ENCODE results near the gene SLC35A5. TPM values are rescaled to one million over a fixed set of nuclear protein-coding genes. Genes with fewer than 3 reads are reported as not detected.

The SLC35A5 gene
- total RNA-seq, 1 experiment from 2014 or later = 19.1 TPM

GRCh38 chr3:112604536-112604935 lies 42.7 kb downstream of the SLC35A5 start:
- H3K27ac Mint-ChIP-seq (ENCODE audit: unreplicated experiment) = no peak overlapping the region
- H3K4me3 ChIP-seq (ENCODE audit: low read depth, low read length) = no peak overlapping the region
- no peaks in the 10 kb centered on the region for H3K36me3 ChIP-seq (ENCODE audit: control insufficient read depth, insufficient read depth, low read length)
- no peak for TF ChIP-seq CTCF (IDR thresholded peaks at IDR 0.05; ENCODE audit: insufficient read depth in 1 of 2, low read depth in 1 of 2, low read length in 1 of 2, severe bottlenecking in 1 of 2, unreplicated experiment in 1 of 2)
- no peak for DNase-seq
- no peaks in the 10 kb centered on the region for H3K9me3 ChIP-seq
- H3K36me3 Mint-ChIP-seq (ENCODE audit: insufficient read depth, unreplicated experiment) = no peaks in the 10 kb centered on the region
- no TSS peak for BruUV-seq (replicated peaks)
- intact Hi-C loops (cut with micrococcal nuclease; ENCODE audit: unreplicated experiment) = no loop called here
- no peak overlapping the region for H3K4me3 Mint-ChIP-seq (ENCODE audit: unreplicated experiment)
- no peaks in the 10 kb centered on the region for H3K27me3 ChIP-seq (replicated peaks; ENCODE audit: control insufficient read depth, insufficient read depth, low read length)
- POLR2A ChIA-PET = no interaction called here
- H3K4me1 ChIP-seq = no peaks in the 10 kb centered on the region
- H3K4me1 Mint-ChIP-seq (ENCODE audit: low read depth, unreplicated experiment) = no peaks in the 10 kb centered on the region
- CTCF ChIA-PET = no interaction called here
- no peaks in the 10 kb centered on the region for H3K27me3 Mint-ChIP-seq (ENCODE audit: insufficient read depth, unreplicated experiment)
- no peaks in the 10 kb centered on the region for H3K9me3 Mint-ChIP-seq (ENCODE audit: unreplicated experiment)

DNA sequence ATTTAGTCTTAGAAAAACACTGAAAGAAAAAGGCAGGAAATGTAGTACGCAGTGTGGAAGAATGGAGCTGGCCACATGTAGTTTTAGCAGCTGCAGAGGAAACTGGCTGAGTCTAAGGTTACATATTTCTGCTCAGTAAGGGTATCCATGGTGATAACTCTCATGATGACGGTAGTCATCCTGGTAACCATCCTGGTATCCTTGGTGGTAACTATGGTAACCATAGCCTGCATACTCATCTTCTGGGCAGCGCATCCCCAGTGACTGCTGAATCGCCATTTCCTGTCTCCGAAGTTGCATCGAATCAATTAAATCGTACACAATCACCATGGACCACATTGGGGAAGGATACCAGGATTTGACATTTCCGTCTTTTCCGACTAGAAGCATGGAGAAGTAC lies 43.4 kb downstream of the SLC35A5 start:
- H3K4me3 ChIP-seq (ENCODE audit: low read depth, low read length) = no peak overlapping the region
- no peaks in the 10 kb centered on the region for H3K36me3 ChIP-seq (ENCODE audit: control insufficient read depth, insufficient read depth, low read length)
- Mint-ChIP-seq H3K4me3 (ENCODE audit: unreplicated experiment) (no peak overlapping the region), H3K9me3 (ENCODE audit: unreplicated experiment) (no peaks in the 10 kb centered on the region), H3K36me3 (ENCODE audit: insufficient read depth, unreplicated experiment) (no peaks in the 10 kb centered on the region), H3K27ac (ENCODE audit: unreplicated experiment) (no peak overlapping the region), H3K27me3 (ENCODE audit: insufficient read depth, unreplicated experiment) (no peaks in the 10 kb centered on the region), H3K4me1 (ENCODE audit: low read depth, unreplicated experiment) (no peaks in the 10 kb centered on the region)
- ChIA-PET CTCF (no interaction called here), POLR2A (no interaction called here)
- no peaks in the 10 kb centered on the region for H3K4me1 ChIP-seq
- H3K9me3 ChIP-seq = no peaks in the 10 kb centered on the region
- DNase-seq = no peak
- no peaks in the 10 kb centered on the region for H3K27me3 ChIP-seq (replicated peaks; ENCODE audit: control insufficient read depth, insufficient read depth, low read length)
- no peak for TF ChIP-seq CTCF (IDR thresholded peaks at IDR 0.05; ENCODE audit: insufficient read depth in 1 of 2, low read depth in 1 of 2, low read length in 1 of 2, severe bottlenecking in 1 of 2, unreplicated experiment in 1 of 2)
- BruUV-seq (replicated peaks) = no TSS peak
- intact Hi-C loops (cut with micrococcal nuclease; ENCODE audit: unreplicated experiment) = no loop called here

DNA sequence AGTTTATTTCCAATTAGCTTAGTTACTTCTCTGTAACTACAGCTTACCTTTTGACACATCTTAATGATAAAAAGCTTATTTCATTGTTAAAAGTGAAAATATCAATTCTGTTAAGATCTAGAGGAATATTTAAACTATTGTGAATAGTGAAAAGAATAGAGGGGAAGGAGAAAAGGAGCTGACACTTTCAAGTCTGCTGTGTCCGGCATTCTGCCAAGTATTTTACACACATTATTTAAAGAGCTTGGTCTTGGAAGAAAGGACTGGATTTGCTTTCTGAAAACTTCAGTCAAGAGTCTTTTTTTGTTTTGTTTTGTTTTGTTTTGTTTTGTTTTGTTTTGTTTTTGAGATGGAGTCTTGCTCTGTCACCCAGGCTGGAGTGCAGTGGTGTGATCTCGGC lies 44.3 kb downstream of the SLC35A5 start:
- no TSS peak for BruUV-seq (replicated peaks)
- no peak overlapping the region for H3K4me3 Mint-ChIP-seq (ENCODE audit: unreplicated experiment)
- no peaks in the 10 kb centered on the region for H3K27me3 Mint-ChIP-seq (ENCODE audit: insufficient read depth, unreplicated experiment)
- DNase-seq = no peak
- no peaks in the 10 kb centered on the region for H3K9me3 Mint-ChIP-seq (ENCODE audit: unreplicated experiment)
- no peaks in the 10 kb centered on the region for H3K9me3 ChIP-seq
- H3K36me3 Mint-ChIP-seq (ENCODE audit: insufficient read depth, unreplicated experiment) = no peaks in the 10 kb centered on the region
- intact Hi-C loops (cut with micrococcal nuclease; ENCODE audit: unreplicated experiment) = no loop called here
- H3K36me3 ChIP-seq (ENCODE audit: control insufficient read depth, insufficient read depth, low read length) = no peaks in the 10 kb centered on the region
- TF ChIP-seq CTCF (IDR thresholded peaks at IDR 0.05; ENCODE audit: insufficient read depth in 1 of 2, low read depth in 1 of 2, low read length in 1 of 2, severe bottlenecking in 1 of 2, unreplicated experiment in 1 of 2) = no peak
- POLR2A ChIA-PET = no interaction called here
- H3K27me3 ChIP-seq (replicated peaks; ENCODE audit: control insufficient read depth, insufficient read depth, low read length) = no peaks in the 10 kb centered on the region
- no peak overlapping the region for H3K4me3 ChIP-seq (ENCODE audit: low read depth, low read length)
- CTCF ChIA-PET = no interaction called here
- no peak overlapping the region for H3K27ac Mint-ChIP-seq (ENCODE audit: unreplicated experiment)
- no peaks in the 10 kb centered on the region for H3K4me1 Mint-ChIP-seq (ENCODE audit: low read depth, unreplicated experiment)
- H3K4me1 ChIP-seq = no peaks in the 10 kb centered on the region

Data from Caco-2 (cell line).